ENCODE results near the gene STK32C. TPM values are rescaled to one million over a fixed set of nuclear protein-coding genes. Genes with fewer than 3 reads are reported as not detected.

Gene STK32C
- total and polyA plus RNA-seq, 2 experiments from 2014 or later: 17.5 to 23.8 TPM

DNA sequence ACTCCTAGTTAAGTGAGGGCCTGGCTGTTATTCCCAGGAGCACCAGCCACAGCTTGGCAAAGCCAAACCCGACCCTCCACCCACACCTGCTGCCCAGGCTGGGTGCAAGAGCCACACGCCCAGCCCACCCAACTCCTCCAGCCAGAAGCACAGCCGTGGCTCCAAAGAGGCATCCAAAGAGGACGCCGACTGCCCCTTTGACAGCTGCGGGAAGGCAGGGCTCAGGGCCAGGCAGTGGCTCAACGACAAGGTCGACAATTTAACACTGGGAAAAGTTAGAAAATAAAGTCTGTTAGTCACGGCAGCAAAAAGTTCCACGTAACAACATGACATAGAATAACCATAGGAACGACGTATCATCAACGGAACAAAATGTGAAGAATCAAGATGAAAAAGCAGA is 66.7 kb downstream of the STK32C start:
- Histone ChIP-seq H3K9me3 (ENCODE audit: low read depth) (no peaks in the 10 kb centered on the region), H3K4me1 (ENCODE audit: low read depth) (no peaks in the 10 kb centered on the region), H3K4me3 (no peak overlapping the region), H3K27ac (no peak overlapping the region), H3K36me3 (no peaks in the 10 kb centered on the region), H3K27me3 (no peaks in the 10 kb centered on the region)
- DNase-seq (ENCODE audit: low read depth in 1 of 2, low spot score in 1 of 2): no peak
- TF ChIP-seq, protein P1, sequence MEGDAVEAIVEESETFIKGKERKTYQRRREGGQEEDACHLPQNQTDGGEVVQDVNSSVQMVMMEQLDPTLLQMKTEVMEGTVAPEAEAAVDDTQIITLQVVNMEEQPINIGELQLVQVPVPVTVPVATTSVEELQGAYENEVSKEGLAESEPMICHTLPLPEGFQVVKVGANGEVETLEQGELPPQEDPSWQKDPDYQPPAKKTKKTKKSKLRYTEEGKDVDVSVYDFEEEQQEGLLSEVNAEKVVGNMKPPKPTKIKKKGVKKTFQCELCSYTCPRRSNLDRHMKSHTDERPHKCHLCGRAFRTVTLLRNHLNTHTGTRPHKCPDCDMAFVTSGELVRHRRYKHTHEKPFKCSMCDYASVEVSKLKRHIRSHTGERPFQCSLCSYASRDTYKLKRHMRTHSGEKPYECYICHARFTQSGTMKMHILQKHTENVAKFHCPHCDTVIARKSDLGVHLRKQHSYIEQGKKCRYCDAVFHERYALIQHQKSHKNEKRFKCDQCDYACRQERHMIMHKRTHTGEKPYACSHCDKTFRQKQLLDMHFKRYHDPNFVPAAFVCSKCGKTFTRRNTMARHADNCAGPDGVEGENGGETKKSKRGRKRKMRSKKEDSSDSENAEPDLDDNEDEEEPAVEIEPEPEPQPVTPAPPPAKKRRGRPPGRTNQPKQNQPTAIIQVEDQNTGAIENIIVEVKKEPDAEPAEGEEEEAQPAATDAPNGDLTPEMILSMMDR (IDR thresholded peaks at IDR 0.05; ENCODE audit: low read depth, low read length): no peak

- no peak overlapping the region for H3K27ac ChIP-seq
- no peaks in the 10 kb centered on the region for H3K27me3 ChIP-seq
- no peak for DNase-seq (ENCODE audit: low read depth in 1 of 2, low spot score in 1 of 2)
- no peak overlapping the region for H3K4me3 ChIP-seq
- no peaks in the 10 kb centered on the region for H3K9me3 ChIP-seq (ENCODE audit: low read depth)
- no peaks in the 10 kb centered on the region for H3K4me1 ChIP-seq (ENCODE audit: low read depth)
- TF ChIP-seq, protein P1 (IDR thresholded peaks at IDR 0.05; ENCODE audit: low read depth, low read length): no peak
- H3K36me3 ChIP-seq: no peaks in the 10 kb centered on the region
Measured at GRCh38 chr10:132240581-132240980, 67.2 kb downstream of the STK32C start.

DNA sequence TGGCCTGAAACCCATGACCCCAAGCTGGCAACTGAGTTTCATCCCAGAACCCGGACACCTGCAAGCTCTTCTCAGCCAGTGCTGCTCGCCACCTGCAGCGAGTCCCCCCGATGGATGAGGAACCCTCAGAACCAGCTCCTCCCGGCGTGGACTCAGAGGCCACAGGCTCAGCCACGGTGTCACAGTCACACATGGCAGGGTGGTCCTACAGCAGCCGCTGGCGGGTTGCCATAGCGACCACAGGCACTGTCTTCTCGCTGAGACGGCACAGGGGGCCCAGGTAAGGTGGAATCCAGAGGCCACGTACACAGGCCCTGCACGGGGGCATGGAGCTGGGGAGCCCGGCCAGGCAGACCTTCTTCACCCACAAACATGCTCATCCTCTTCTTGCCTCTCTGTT is 67.6 kb downstream of the STK32C start:
- DNase-seq (ENCODE audit: low read depth in 1 of 2, low spot score in 1 of 2): no peak
- Histone ChIP-seq H3K9me3 (ENCODE audit: low read depth) (no peaks in the 10 kb centered on the region), H3K27ac (no peak overlapping the region), H3K27me3 (no peaks in the 10 kb centered on the region), H3K36me3 (no peaks in the 10 kb centered on the region), H3K4me1 (ENCODE audit: low read depth) (no peaks in the 10 kb centered on the region), H3K4me3 (no peak overlapping the region)
- TF ChIP-seq, protein P1 (IDR thresholded peaks at IDR 0.05; ENCODE audit: low read depth, low read length): no peak

GRCh38 chr10:132239126-132240031 is 68.4 kb downstream of the STK32C start:
- DNase-seq (ENCODE audit: low read depth in 1 of 2, low spot score in 1 of 2): peak; percentile 58 to 88
- H3K27me3 ChIP-seq: no peaks in the 10 kb centered on the region
- H3K9me3 ChIP-seq (ENCODE audit: low read depth): no peaks in the 10 kb centered on the region
- TF ChIP-seq, protein P1 (IDR thresholded peaks at IDR 0.05; ENCODE audit: low read depth, low read length): peak; percentile 44
- H3K27ac ChIP-seq: no peak overlapping the region
- no peak overlapping the region for H3K4me3 ChIP-seq
- H3K4me1 ChIP-seq (ENCODE audit: low read depth): no peaks in the 10 kb centered on the region
- no peaks in the 10 kb centered on the region for H3K36me3 ChIP-seq

- Histone ChIP-seq H3K4me3 (no peak overlapping the region), H3K27ac (no peak overlapping the region), H3K9me3 (ENCODE audit: low read depth) (no peaks in the 10 kb centered on the region), H3K27me3 (no peaks in the 10 kb centered on the region), H3K4me1 (ENCODE audit: low read depth) (no peaks in the 10 kb centered on the region), H3K36me3 (no peaks in the 10 kb centered on the region)
- no peak for DNase-seq (ENCODE audit: low read depth in 1 of 2, low spot score in 1 of 2)
- TF ChIP-seq, protein P1 (IDR thresholded peaks at IDR 0.05; ENCODE audit: low read depth, low read length): no peak
Measured at GRCh38 chr10:132238371-132239125, 69.2 kb downstream of the STK32C start.
